Caco-2 (cell line): ENCODE measurements around the gene RGS7. TPM values are rescaled to one million over a fixed set of nuclear protein-coding genes. Genes with fewer than 3 reads are reported as not detected.

Experiments
- BruUV-seq: library from RNA; stranded (reverse); fragments of 400-500 nt; replicated peaks from 2 replicates; lab custom pipeline; 2021; lab: Mats Ljungman, UMichigan
- CTCF ChIA-PET: fragments of 300-600 bp; sonication (Branson Sonifier 250); formaldehyde crosslinking; loops from one replicate; lab custom pipeline; 2022; ENCODE audit warnings: antibody characterized with exemption; lab: Charles Lee
- POLR2A ChIA-PET: fragments of 300-600 bp; sonication (Branson Sonifier 250); formaldehyde crosslinking; loops from one replicate; lab custom pipeline; 2022; ENCODE audit warnings: antibody characterized with exemption; lab: Charles Lee
- DNase-seq, 2 experiments: peaks; one replicate each; pipeline versions ENCODE4 v3.0.0 to v3.0.0-alpha.2; 2020 to 2022
- H3K27me3 ChIP-seq: replicated peaks from 2 replicates; pipeline ENCODE4 v1.6.0; 2011; ENCODE audit warnings: low read length; ENCODE audit not compliant: control insufficient read depth, insufficient read depth
- H3K36me3 ChIP-seq: 2 replicates; pipeline ENCODE4 v1.5.1; 2011; ENCODE audit warnings: low read length; ENCODE audit not compliant: control insufficient read depth, insufficient read depth
- H3K4me1 ChIP-seq: fragments of 250-450 bp; sonication (Bioruptor Pico); 2 replicates; pipeline ENCODE4 v1.5.1; 2020; ENCODE audit warnings: mild to moderate bottlenecking
- H3K4me3 ChIP-seq: 2 replicates; pipeline ENCODE4 v1.5.1; 2011; ENCODE audit warnings: low read depth, mild to moderate bottlenecking, control low read depth, low read length
- H3K9me3 ChIP-seq: fragments of 250-450 bp; sonication (Bioruptor Pico); 2 replicates; pipeline ENCODE4 v1.5.1; 2020; ENCODE audit warnings: mild to moderate bottlenecking, moderate library complexity
- H3K27ac Mint-ChIP-seq: one replicate; pipeline ENCODE4 v1.8.0; 2022; ENCODE audit warnings: mixed read lengths; ENCODE audit not compliant: unreplicated experiment
- H3K27me3 Mint-ChIP-seq: one replicate; pipeline ENCODE4 v1.8.0; 2022; ENCODE audit warnings: mixed read lengths; ENCODE audit not compliant: insufficient read depth, unreplicated experiment
- H3K36me3 Mint-ChIP-seq: one replicate; pipeline ENCODE4 v1.8.0; 2022; ENCODE audit warnings: mild to moderate bottlenecking, mixed read lengths; ENCODE audit not compliant: insufficient read depth, unreplicated experiment
- H3K4me1 Mint-ChIP-seq: one replicate; pipeline ENCODE4 v1.8.0; 2022; ENCODE audit warnings: low read depth, mixed read lengths; ENCODE audit not compliant: unreplicated experiment
- H3K4me3 Mint-ChIP-seq: one replicate; pipeline ENCODE4 v1.8.0; 2022; ENCODE audit warnings: mild to moderate bottlenecking, moderate library complexity, mixed read lengths; ENCODE audit not compliant: unreplicated experiment
- H3K9me3 Mint-ChIP-seq: one replicate; pipeline ENCODE4 v1.8.0; 2022; ENCODE audit warnings: mixed read lengths; ENCODE audit not compliant: unreplicated experiment
- intact Hi-C: fragments of 100-400 bp; cut with micrococcal nuclease; formaldehyde crosslinking; loops from one replicate; pipeline ENCODE4 v1.10.0; 2022; ENCODE audit not compliant: unreplicated experiment
- total RNA-seq: library from RNA; stranded (reverse); gene quantifications from 2 replicates; pipeline ENCODE4 v1.2.3, GENCODE V29; 2022
- TF ChIP-seq, protein P1 (sequence below), 2 experiments: fragments of 200-600 bp in 1 of 2; IDR thresholded peaks; 1 replicate in 1 of 2; 2 replicates in 1 of 2; pipeline versions ENCODE4 v1.5.1 to v1.8.0; 2011 to 2022; ENCODE audit warnings: antibody characterized with exemption in 1 of 2, control low read depth in 1 of 2, inconsistent platforms in 1 of 2, low read depth in 1 of 2, low read length in 1 of 2, mild to moderate bottlenecking in 1 of 2, moderate library complexity in 1 of 2; ENCODE audit not compliant: insufficient read depth in 1 of 2, severe bottlenecking in 1 of 2, unreplicated experiment in 1 of 2

RGS7 gene
- total RNA-seq, 1 experiment from 2014 or later: not detected

DNA sequence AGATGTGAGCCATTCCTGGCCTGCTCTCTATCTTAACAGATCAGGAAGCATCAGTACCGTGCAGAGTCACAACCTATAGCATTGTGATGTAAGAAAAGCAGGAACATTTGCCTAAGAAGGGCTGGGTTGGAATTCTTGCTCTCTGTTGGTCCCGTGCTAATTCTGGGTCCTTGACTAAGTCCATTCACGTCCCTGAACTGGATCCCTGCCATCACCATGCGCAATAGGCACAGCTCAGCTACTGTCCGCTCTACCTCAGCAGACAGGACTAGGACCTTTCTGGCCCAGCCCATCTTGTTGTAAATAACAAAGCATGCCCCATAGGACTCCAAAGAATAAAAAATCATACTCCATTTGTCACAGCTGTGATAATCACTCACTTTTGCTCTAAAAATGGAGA is 175.0 kb downstream of the RGS7 start:
- TF ChIP-seq, protein P1, sequence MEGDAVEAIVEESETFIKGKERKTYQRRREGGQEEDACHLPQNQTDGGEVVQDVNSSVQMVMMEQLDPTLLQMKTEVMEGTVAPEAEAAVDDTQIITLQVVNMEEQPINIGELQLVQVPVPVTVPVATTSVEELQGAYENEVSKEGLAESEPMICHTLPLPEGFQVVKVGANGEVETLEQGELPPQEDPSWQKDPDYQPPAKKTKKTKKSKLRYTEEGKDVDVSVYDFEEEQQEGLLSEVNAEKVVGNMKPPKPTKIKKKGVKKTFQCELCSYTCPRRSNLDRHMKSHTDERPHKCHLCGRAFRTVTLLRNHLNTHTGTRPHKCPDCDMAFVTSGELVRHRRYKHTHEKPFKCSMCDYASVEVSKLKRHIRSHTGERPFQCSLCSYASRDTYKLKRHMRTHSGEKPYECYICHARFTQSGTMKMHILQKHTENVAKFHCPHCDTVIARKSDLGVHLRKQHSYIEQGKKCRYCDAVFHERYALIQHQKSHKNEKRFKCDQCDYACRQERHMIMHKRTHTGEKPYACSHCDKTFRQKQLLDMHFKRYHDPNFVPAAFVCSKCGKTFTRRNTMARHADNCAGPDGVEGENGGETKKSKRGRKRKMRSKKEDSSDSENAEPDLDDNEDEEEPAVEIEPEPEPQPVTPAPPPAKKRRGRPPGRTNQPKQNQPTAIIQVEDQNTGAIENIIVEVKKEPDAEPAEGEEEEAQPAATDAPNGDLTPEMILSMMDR (IDR thresholded peaks at IDR 0.05; ENCODE audit: insufficient read depth in 1 of 2, low read depth in 1 of 2, low read length in 1 of 2, severe bottlenecking in 1 of 2, unreplicated experiment in 1 of 2): no peak
- POLR2A ChIA-PET: no interaction called here
- Histone ChIP-seq H3K4me1 (no peaks in the 10 kb centered on the region), H3K9me3 (no peaks in the 10 kb centered on the region), H3K27me3 (no peaks in the 10 kb centered on the region), H3K4me3 (no peak overlapping the region), H3K36me3 (no peaks in the 10 kb centered on the region)
- no TSS peak for BruUV-seq
- H3K9me3 Mint-ChIP-seq: peaks cover 10% of the 10 kb centered on the region
- no peaks in the 10 kb centered on the region for H3K4me1 Mint-ChIP-seq
- H3K27me3 Mint-ChIP-seq: no peaks in the 10 kb centered on the region
- DNase-seq: no peak
- intact Hi-C loops: no loop called here
- no peaks in the 10 kb centered on the region for H3K36me3 Mint-ChIP-seq
- CTCF ChIA-PET: no interaction called here
- no peak overlapping the region for H3K27ac Mint-ChIP-seq
- H3K4me3 Mint-ChIP-seq: no peak overlapping the region

DNA sequence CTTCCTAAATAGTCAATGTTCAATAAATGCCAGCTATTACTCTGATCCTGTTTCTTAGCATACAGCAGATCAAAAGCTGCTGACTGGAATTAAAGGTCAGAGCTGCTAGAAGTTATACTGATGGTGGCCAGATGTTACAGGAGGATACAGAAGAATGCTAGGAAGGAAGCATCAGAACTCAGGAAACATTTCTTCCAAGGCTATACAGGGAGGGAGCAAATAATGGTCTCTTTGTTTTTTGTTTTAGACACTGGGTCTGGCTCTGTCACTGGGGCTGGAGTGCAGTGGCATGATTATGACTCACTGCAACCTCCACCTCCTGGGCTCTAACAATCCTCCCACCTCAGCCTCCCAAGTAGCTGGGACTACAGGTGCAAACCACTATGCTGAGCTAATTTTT is 175.5 kb downstream of the RGS7 start:
- Mint-ChIP-seq H3K4me1 (no peaks in the 10 kb centered on the region), H3K27ac (no peak overlapping the region), H3K9me3 (peaks cover 13% of the 10 kb centered on the region), H3K36me3 (no peaks in the 10 kb centered on the region), H3K27me3 (no peaks in the 10 kb centered on the region), H3K4me3 (no peak overlapping the region)
- CTCF ChIA-PET: no interaction called here
- Histone ChIP-seq H3K4me1 (no peaks in the 10 kb centered on the region), H3K4me3 (no peak overlapping the region), H3K9me3 (no peaks in the 10 kb centered on the region), H3K36me3 (no peaks in the 10 kb centered on the region), H3K27me3 (no peaks in the 10 kb centered on the region)
- TF ChIP-seq, protein P1 (IDR thresholded peaks at IDR 0.05; ENCODE audit: insufficient read depth in 1 of 2, low read depth in 1 of 2, low read length in 1 of 2, severe bottlenecking in 1 of 2, unreplicated experiment in 1 of 2): no peak
- BruUV-seq: no TSS peak
- POLR2A ChIA-PET: no interaction called here
- intact Hi-C loops: no loop called here
- no peak for DNase-seq

DNA sequence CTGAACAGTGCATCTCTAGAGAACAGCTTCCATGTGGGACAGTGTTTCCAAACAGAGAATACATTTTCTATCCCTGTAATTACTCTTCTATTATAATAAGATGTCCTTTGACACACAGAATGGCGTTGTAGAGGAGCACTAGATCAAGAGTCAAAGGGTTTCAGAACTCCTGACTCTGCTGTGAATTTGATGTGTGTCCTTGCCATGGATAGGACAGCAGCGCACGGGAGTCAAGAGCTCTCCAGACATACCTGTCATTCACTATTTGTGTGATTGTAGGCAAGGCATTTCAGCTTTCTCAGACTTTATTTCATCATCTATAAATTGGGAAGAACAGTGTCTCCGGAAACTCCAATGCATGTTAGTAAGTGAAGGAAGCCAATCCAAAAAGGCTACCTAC is 176.4 kb downstream of the RGS7 start:
- H3K4me1 Mint-ChIP-seq: no peaks in the 10 kb centered on the region
- no TSS peak for BruUV-seq
- H3K9me3 Mint-ChIP-seq: peaks cover 13% of the 10 kb centered on the region
- no peaks in the 10 kb centered on the region for H3K36me3 ChIP-seq
- H3K4me1 ChIP-seq: no peaks in the 10 kb centered on the region
- no peak overlapping the region for H3K27ac Mint-ChIP-seq
- no peak for DNase-seq
- intact Hi-C loops: no loop called here
- POLR2A ChIA-PET: no interaction called here
- no peak overlapping the region for H3K4me3 ChIP-seq
- H3K27me3 ChIP-seq: no peaks in the 10 kb centered on the region
- no peaks in the 10 kb centered on the region for H3K9me3 ChIP-seq
- CTCF ChIA-PET: no interaction called here
- H3K27me3 Mint-ChIP-seq: no peaks in the 10 kb centered on the region
- TF ChIP-seq, protein P1 (IDR thresholded peaks at IDR 0.05; ENCODE audit: insufficient read depth in 1 of 2, low read depth in 1 of 2, low read length in 1 of 2, severe bottlenecking in 1 of 2, unreplicated experiment in 1 of 2): no peak
- no peaks in the 10 kb centered on the region for H3K36me3 Mint-ChIP-seq
- H3K4me3 Mint-ChIP-seq: no peak overlapping the region
